GM21723 (cell line): ENCODE data around the gene ZFAND4.
A peak's percentile ranks its signal among the peaks of the same experiment; 100 is the strongest.
"Not testable (repeated sequence)": the region's sequence is repeated elsewhere in the genome, so short reads cannot be mapped to it uniquely, and the experiment has no call there.

Source experiments
- ATAC-seq: cut with Tn5 transposase; IDR thresholded peaks from one replicate; pipeline ENCODE4 v1.9.1; 2021; ENCODE audit warnings: mild to moderate bottlenecking, moderate library complexity; ENCODE audit not compliant: unreplicated experiment

ZFAND4 gene

GRCh38 chr10:45592432-45592831 lies 80.1 kb downstream of the ZFAND4 start:
- ATAC-seq, result no peak

- no peak for ATAC-seq
Observed at GRCh38 chr10:45591280-45591679, 81.3 kb downstream of the ZFAND4 start.

GRCh38 chr10:45589868-45590267 lies 82.7 kb downstream of the ZFAND4 start:
- no peak for ATAC-seq

- no peak for ATAC-seq
Observed at GRCh38 chr10:45589009-45589408, 83.6 kb downstream of the ZFAND4 start.

- ATAC-seq, result no peak
Observed at GRCh38 chr10:45586028-45586824, 86.3 kb downstream of the ZFAND4 start.

GRCh38 chr10:45585131-45585530 lies 87.4 kb downstream of the ZFAND4 start:
- ATAC-seq, result no peak

- no peak for ATAC-seq
Observed at GRCh38 chr10:45582386-45582781, 90.2 kb downstream of the ZFAND4 start.

GRCh38 chr10:45581582-45582385 lies 90.8 kb downstream of the ZFAND4 start:
- no peak for ATAC-seq

GRCh38 chr10:45581216-45581549 lies 91.4 kb downstream of the ZFAND4 start:
- peak; percentile 54 for ATAC-seq

- peak; percentile 64 for ATAC-seq
Observed at GRCh38 chr10:45580371-45581215, 92.0 kb downstream of the ZFAND4 start.

- ATAC-seq, result no peak
Observed at GRCh38 chr10:45578384-45578971, 94.1 kb downstream of the ZFAND4 start.

GRCh38 chr10:45575966-45576597 lies 96.5 kb downstream of the ZFAND4 start:
- ATAC-seq, result no peak

GRCh38 chr10:45575032-45575761 lies 97.4 kb downstream of the ZFAND4 start:
- ATAC-seq, result not testable (repeated sequence)

GRCh38 chr10:45569471-45569870 lies 103.1 kb downstream of the ZFAND4 start:
- no peak for ATAC-seq

GRCh38 chr10:45566415-45566814 lies 106.2 kb downstream of the ZFAND4 start:
- ATAC-seq, result no peak
